DND-41 (cell line): ENCODE results near the gene KCNN3.

ENCODE experiments used
- EZH2 ChIP-seq: IDR thresholded peaks from 3 replicates; pipeline ENCODE4 v1.6.1; 2012; ENCODE audit warnings: borderline replicate concordance, low read depth, mild to moderate bottlenecking, moderate library complexity, low read length, inconsistent platforms; ENCODE audit not compliant: severe bottlenecking
- TF ChIP-seq, protein P1 (sequence below): IDR thresholded peaks from 2 replicates; pipeline ENCODE4 v1.5.1; 2012; ENCODE audit warnings: borderline replicate concordance, low read length, moderate library complexity, mild to moderate bottlenecking; ENCODE audit not compliant: poor library complexity, severe bottlenecking; ENCODE audit errors: extremely low read depth

DNA sequence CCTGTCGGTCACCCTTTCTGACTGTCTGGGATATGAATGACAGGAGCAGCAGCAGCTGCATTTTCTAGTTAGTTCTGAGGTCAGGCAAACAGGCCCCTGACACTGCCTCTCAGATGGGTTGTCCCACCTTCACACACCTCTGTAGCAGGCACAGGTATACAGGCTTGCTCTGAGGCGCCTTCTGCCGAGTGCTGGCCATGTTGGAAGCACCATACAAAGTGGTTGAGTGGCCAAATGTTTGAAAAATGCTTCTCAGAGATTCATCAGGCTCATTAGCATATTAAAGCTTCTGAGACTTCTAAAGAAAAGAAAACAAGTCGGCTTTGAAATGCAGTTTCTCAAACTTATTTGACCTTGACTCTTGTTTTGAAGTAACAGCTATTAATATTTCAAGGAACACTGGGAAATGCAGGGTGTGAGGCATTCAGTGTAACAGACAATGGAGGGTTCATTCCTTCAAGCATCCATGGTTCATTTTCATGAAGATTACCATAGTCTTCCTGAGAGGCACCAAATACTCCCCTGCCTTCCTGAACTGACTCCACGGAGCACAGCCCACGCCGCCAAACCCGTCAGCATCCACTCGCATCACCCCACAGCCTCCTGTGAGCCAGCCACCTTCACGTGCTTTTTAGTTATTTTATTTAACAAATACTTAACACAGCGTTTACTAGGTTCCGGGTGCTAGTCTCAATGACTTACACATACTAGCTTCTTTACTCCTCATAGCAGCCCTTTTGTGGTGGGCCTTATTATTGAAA, 81.8 kb downstream of the KCNN3 start:
- TF ChIP-seq, protein P1, sequence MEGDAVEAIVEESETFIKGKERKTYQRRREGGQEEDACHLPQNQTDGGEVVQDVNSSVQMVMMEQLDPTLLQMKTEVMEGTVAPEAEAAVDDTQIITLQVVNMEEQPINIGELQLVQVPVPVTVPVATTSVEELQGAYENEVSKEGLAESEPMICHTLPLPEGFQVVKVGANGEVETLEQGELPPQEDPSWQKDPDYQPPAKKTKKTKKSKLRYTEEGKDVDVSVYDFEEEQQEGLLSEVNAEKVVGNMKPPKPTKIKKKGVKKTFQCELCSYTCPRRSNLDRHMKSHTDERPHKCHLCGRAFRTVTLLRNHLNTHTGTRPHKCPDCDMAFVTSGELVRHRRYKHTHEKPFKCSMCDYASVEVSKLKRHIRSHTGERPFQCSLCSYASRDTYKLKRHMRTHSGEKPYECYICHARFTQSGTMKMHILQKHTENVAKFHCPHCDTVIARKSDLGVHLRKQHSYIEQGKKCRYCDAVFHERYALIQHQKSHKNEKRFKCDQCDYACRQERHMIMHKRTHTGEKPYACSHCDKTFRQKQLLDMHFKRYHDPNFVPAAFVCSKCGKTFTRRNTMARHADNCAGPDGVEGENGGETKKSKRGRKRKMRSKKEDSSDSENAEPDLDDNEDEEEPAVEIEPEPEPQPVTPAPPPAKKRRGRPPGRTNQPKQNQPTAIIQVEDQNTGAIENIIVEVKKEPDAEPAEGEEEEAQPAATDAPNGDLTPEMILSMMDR = no peak
- no peak for TF ChIP-seq EZH2
